GM21529 (cell line): ENCODE results near the gene PLXNB3.
"Not testable (repeated sequence)": the region's sequence is repeated elsewhere in the genome, so short reads cannot be mapped to it uniquely, and the experiment has no call there.

Experiments
- ATAC-seq: cut with Tn5 transposase; IDR thresholded peaks from one replicate; pipeline ENCODE4 v1.9.1; 2021; ENCODE audit not compliant: unreplicated experiment

PLXNB3 gene

GRCh38 chrX:153732401-153732800 is 31.6 kb upstream of the PLXNB3 start:
- no peak for ATAC-seq

- ATAC-seq = no peak
These were observed 30.3 kb upstream of the PLXNB3 start for GRCh38 chrX:153733651-153734240.

- ATAC-seq = no peak
These were observed 29.2 kb upstream of the PLXNB3 start for GRCh38 chrX:153734871-153735270.

GRCh38 chrX:153735274-153735673 is 28.8 kb upstream of the PLXNB3 start:
- peak; percentile 58 for ATAC-seq

GRCh38 chrX:153736071-153736820 is 27.8 kb upstream of the PLXNB3 start:
- no peak for ATAC-seq

- ATAC-seq = no peak
These were observed 27.1 kb upstream of the PLXNB3 start for GRCh38 chrX:153736871-153737441.

- ATAC-seq = no peak
These were observed 25.9 kb upstream of the PLXNB3 start for GRCh38 chrX:153738056-153738605.

GRCh38 chrX:153739754-153740486 is 24.1 kb upstream of the PLXNB3 start:
- ATAC-seq = no peak

GRCh38 chrX:153740631-153741222 is 23.3 kb upstream of the PLXNB3 start:
- ATAC-seq = no peak

GRCh38 chrX:153741446-153741845 is 22.6 kb upstream of the PLXNB3 start:
- ATAC-seq = no peak

- not testable (repeated sequence) for ATAC-seq
These were observed 21.9 kb upstream of the PLXNB3 start for GRCh38 chrX:153742111-153742510.

GRCh38 chrX:153742796-153743467 is 21.1 kb upstream of the PLXNB3 start:
- not testable (repeated sequence) for ATAC-seq

GRCh38 chrX:153743468-153744209 is 20.4 kb upstream of the PLXNB3 start:
- ATAC-seq = not testable (repeated sequence)

- no peak for ATAC-seq
These were observed 19.6 kb upstream of the PLXNB3 start for GRCh38 chrX:153744210-153745066.

GRCh38 chrX:153745067-153745433 is 19.0 kb upstream of the PLXNB3 start:
- not testable (repeated sequence) for ATAC-seq

- no peak for ATAC-seq
These were observed 17.7 kb upstream of the PLXNB3 start for GRCh38 chrX:153746359-153746758.

GRCh38 chrX:153746991-153747390 is 17.1 kb upstream of the PLXNB3 start:
- ATAC-seq = not testable (repeated sequence)

- ATAC-seq = not testable (repeated sequence)
These were observed 15.0 kb upstream of the PLXNB3 start for GRCh38 chrX:153749017-153749416.
